HG02938 (cell line): ENCODE data around the gene LRRC71.

Source experiments
- ATAC-seq: cut with Tn5 transposase; IDR thresholded peaks from one replicate; pipeline ENCODE4 v1.9.1; 2021; ENCODE audit warnings: mild to moderate bottlenecking, moderate library complexity; ENCODE audit not compliant: unreplicated experiment

LRRC71 gene

DNA sequence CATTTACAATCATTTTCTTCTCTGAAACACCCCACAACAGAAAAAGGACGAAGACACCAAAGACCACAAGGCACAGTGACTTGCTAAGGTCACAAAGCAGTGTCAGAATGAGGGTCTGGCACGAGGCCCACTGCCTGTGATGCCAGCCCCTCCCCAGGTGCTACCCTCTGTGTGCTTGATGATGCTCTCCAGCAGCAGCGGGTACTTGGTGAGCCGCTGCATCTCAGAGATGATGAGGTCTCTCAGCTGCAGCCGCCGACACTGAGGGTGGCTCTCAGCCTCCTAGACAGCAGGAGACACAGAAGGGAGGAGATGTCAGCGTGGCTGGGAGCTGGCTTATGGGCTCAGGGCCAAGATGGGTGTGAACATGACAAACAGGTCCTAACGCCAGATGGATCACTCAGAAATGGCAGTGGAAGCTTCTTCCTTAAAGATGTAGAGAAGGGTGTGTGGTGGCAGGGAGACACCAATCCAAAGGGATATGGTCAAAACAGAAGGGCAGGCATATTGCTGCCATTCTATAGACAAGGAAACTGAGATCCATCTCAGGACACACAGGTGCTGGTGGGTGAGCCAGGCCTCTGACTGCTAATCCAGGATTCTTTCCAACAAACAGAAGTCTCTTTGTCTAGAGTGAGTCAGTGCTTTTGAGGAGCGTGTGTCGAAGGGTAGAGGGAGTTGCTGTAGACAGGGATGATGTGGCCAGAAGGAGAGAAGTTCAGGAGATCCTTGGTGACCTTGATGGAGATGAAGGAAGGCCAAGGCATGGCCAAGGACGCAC is 25.6 kb downstream of the LRRC71 start:
- no peak for ATAC-seq

DNA sequence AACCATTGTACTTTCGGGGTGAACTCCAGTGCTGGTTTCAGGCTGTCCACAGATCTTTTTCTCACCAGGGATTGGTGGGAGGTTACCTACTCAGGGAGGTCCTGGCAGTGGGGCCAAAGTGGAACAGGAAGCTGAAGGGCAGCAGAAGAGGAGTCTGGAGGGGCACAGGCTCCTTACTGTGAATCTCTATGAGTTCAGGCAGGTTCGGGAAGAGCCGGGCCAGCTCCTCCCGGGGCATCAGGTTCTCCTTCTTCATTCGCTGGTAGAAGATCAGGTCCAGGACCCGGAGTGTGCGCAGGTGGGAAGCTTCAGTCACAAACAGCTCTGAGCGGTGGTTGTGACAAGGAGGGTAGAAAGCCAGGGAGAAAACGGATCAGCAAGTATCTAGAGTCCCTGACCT is 26.7 kb downstream of the LRRC71 start:
- no peak for ATAC-seq

- no peak for ATAC-seq
Observed at GRCh38 chr1:156947818-156948525, 27.5 kb downstream of the LRRC71 start.

- ATAC-seq = no peak
Observed at GRCh38 chr1:156948708-156949107, 28.3 kb downstream of the LRRC71 start.

GRCh38 chr1:156949127-156949526 is 28.7 kb downstream of the LRRC71 start:
- ATAC-seq = no peak

GRCh38 chr1:156951371-156951770 is 30.9 kb downstream of the LRRC71 start:
- no peak for ATAC-seq

DNA sequence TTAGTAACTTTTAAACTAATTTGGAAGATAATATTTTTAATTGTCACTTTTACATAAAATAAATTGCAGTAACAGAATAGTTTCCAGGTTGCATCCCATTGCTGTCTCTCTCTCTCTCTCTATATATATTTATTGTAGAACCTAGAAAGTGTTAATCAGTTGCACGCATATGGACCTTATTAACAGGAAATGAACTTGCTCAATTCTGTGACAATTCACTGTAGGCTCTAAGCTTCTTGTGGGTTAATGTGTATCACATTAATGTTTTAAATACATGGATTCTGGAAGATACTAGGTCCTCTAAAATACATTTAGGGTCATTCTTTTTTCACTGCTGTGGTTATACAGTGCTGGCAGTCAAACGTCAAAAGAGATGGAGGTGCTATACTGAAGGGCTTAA is 33.1 kb downstream of the LRRC71 start:
- ATAC-seq = no peak

- no peak for ATAC-seq
Observed at GRCh38 chr1:156956333-156956732, 35.9 kb downstream of the LRRC71 start.

DNA sequence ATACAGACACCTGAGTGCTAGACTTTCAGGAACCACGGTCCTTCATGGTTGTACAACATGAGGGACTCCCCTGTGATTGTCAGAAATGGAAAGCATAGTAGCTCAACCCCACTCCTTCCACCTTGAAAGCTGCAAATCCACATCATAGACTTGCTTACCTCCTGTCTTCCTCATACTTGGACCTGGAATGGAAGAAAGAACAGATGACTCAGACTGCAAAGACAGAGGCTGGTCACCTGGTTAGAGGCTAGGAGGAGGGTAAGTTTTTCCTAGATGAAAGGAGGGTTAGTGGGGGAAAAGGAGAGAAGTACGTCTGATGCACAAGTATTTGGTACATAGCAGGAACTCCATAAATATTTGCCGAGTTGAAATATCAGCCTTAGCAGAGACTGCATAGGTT is 37.2 kb downstream of the LRRC71 start:
- ATAC-seq = no peak

DNA sequence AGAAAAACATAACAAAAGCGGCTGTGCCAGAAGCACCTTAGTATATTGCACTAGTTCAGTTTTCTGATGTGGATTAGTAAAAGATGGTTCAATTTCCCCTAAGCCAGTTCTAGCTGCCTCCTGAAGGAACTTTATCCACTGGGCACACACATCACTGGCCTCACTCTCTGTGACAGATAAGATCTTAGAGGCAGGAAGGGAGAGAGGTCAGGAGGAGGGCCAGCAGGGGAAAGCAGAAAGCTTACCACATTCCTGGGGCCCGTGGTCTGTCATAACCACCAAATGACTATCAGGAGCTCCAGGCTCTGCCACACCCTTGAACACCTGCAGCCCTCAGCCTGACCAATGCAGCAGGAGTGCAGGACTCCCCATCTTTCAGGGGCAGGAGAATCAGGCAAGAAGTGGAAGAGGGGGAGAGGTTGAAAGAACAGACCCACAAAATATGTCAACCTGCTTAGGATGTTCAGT is 37.8 kb downstream of the LRRC71 start:
- ATAC-seq = no peak

DNA sequence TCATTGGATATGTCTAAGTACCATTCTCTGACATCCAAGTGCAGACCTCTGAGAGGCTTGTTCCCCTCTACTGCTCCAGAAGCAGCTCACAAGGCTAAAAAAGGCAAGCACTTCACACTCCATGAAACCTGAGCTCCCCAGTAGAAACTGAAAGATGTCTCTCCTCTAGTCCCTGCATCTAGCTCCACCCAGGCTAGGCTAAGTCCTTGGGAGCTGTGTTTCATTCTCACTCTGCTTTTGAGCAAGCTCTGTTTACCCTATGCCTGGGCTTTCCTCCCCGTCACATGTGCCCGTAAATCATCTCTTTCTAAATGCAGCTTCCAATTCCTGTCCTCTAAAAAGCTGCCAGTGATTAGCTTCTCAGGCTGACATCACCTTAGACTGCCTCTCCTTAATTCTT is 39.0 kb downstream of the LRRC71 start:
- ATAC-seq = no peak

DNA sequence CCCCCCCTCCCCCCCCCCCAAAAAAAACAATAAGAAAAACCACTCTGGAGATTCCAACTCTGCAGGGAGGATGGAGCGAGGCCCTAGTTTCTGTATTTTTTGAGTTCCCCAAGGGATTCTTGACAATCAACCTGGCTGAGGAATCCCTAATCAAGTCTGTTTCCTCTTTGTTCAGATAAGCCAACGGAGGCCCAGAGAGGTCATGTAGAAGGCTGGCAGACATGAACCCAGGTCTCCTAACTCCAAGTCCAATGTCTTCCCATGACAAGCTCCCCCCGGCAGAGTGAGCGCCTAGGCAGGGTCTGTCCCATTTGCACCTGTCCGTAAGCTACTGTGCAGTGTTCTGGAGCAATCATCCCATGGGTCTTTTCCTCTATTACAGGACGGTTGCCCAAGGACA is 39.5 kb downstream of the LRRC71 start:
- ATAC-seq = no peak

GRCh38 chr1:156961709-156962108 is 41.3 kb downstream of the LRRC71 start:
- no peak for ATAC-seq

DNA sequence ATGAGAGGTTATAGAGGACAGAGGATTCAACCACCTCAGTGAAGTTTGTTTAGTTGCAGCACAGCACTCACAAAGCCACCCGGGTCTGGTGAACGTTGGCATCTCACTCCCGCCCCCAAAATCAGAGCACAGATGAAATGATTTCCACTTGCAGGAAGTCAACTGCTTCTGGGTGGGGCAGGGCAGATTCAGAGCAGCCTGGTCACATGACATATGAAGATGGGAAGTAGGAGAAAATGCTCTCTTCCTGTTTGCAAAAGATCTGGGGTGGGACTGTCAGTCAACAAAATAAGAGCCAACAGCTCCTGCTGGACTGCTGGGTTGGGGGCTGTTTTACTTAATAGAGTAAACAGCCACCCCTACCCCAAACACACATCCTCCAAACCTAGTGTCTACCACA is 43.2 kb downstream of the LRRC71 start:
- no peak for ATAC-seq

GRCh38 chr1:156964441-156964840 is 44.0 kb downstream of the LRRC71 start:
- ATAC-seq = no peak

GRCh38 chr1:156969496-156969895 is 49.1 kb downstream of the LRRC71 start:
- ATAC-seq = no peak

DNA sequence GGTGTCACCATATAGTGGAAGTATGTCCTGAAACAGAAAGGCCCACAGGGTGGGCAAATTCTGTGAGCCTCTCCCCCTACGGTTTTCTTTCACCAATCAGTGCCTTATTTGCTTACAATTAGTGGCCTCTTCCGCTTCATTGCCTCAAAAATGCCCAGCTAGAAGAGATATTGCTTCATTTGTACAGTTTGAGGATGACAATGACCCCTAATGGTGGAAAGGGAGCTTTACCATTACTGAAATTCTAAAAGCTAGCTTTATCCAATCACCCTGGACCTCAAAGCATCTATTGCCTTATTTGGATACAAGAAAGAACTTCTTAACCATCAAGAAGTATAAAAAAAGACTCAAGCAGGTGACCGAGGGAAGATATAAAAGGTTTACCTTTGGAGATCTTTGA is 49.6 kb downstream of the LRRC71 start:
- ATAC-seq = no peak

DNA sequence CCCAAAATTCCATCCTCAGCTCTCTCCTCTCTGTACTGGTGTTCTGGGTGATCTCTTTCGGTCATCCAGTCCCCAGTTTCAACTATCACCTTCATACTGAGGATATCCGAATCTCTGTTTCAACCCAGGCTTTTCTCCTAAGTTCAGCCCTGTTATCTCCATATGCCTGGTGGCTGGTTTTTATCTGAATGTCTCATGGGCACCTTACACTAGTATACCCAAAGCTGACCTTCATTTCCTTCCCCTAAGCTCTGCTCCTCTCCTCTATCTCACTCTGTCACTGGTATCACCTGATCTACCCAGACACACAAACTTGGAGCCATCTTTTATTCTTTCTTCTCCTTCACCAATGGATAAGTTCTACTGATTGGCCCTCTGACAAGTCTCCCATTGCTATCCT is 53.0 kb downstream of the LRRC71 start:
- no peak for ATAC-seq

DNA sequence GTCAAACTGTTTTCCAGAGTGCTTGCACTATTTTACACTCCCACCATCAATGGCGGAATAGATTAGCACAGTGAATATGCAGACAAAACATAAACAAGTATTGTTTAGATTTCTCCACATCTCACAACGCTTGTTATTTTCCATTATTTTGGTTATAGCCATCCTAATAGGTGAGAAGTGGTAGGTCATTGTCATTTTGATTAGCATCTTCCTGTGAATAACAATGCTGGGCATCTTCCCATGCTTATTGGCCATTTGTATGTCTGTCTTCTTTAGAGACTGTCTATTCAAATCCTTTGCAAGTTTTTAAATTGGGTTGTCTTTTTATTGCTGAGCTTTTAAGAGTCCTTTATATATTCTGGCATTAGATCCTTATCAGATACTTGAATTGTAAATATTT is 54.7 kb downstream of the LRRC71 start:
- ATAC-seq = no peak

- ATAC-seq = no peak
Observed at GRCh38 chr1:156980551-156980950, 60.1 kb downstream of the LRRC71 start.
